CD4-positive, alpha-beta T cell treated with Interleukin-17A for 1 hour (primary cell): ENCODE data around the gene OSBPL2.

Experiments
- DNase-seq: peaks from one replicate; pipeline ENCODE4 v3.0.0-alpha.2; 2020

The OSBPL2 gene

GRCh38 chr20:62329389-62330377 is 91.4 kb downstream of the OSBPL2 start:
- no peak for DNase-seq

- no peak for DNase-seq
These were observed 92.4 kb downstream of the OSBPL2 start for GRCh38 chr20:62330576-62331317.

- DNase-seq = no peak
These were observed 93.0 kb downstream of the OSBPL2 start for GRCh38 chr20:62331347-62331746.

- DNase-seq = no peak
These were observed 94.1 kb downstream of the OSBPL2 start for GRCh38 chr20:62332421-62332820.

GRCh38 chr20:62332989-62333819 is 94.9 kb downstream of the OSBPL2 start:
- no peak for DNase-seq

GRCh38 chr20:62333820-62334595 is 95.7 kb downstream of the OSBPL2 start:
- DNase-seq = no peak

GRCh38 chr20:62334881-62335280 is 96.6 kb downstream of the OSBPL2 start:
- no peak for DNase-seq

GRCh38 chr20:62335532-62335931 is 97.2 kb downstream of the OSBPL2 start:
- no peak for DNase-seq

- DNase-seq = no peak
These were observed 98.0 kb downstream of the OSBPL2 start for GRCh38 chr20:62336329-62336728.

- no peak for DNase-seq
These were observed 98.6 kb downstream of the OSBPL2 start for GRCh38 chr20:62336775-62337557.

- DNase-seq = no peak
These were observed 99.4 kb downstream of the OSBPL2 start for GRCh38 chr20:62337558-62338293.

GRCh38 chr20:62338294-62338620 is 99.9 kb downstream of the OSBPL2 start:
- DNase-seq = no peak

GRCh38 chr20:62339647-62340062 is 101.3 kb downstream of the OSBPL2 start:
- DNase-seq = no peak

GRCh38 chr20:62342910-62343309 is 104.6 kb downstream of the OSBPL2 start:
- no peak for DNase-seq

GRCh38 chr20:62344092-62344491 is 105.8 kb downstream of the OSBPL2 start:
- no peak for DNase-seq

- no peak for DNase-seq
These were observed 106.5 kb downstream of the OSBPL2 start for GRCh38 chr20:62344782-62345181.
